Glomerular visceral epithelial cell (primary cell): ENCODE measurements around the gene TUBB1.
"Not testable (repeated sequence)": the region's sequence is repeated elsewhere in the genome, so short reads cannot be mapped to it uniquely, and the experiment has no call there.

Experiments used
- DNase-seq: peaks from one replicate; pipeline ENCODE4 v3.0.0-alpha.2; 2016; ENCODE audit errors: extremely low spot score

The TUBB1 gene

GRCh38 chr20:59020938-59021551 lies 1.8 kb downstream of the TUBB1 start:
- peak; percentile 40 for DNase-seq

- no peak for DNase-seq
These were observed 3.5 kb downstream of the TUBB1 start for GRCh38 chr20:59022754-59023153.

GRCh38 chr20:59023616-59024015 lies 4.4 kb downstream of the TUBB1 start:
- DNase-seq = no peak

GRCh38 chr20:59024111-59024530 lies 4.9 kb downstream of the TUBB1 start:
- DNase-seq = no peak

GRCh38 chr20:59025086-59025485 lies 5.9 kb downstream of the TUBB1 start:
- no peak for DNase-seq

GRCh38 chr20:59025511-59025910 lies 6.3 kb downstream of the TUBB1 start:
- DNase-seq = no peak

- no peak for DNase-seq
These were observed 7.9 kb downstream of the TUBB1 start for GRCh38 chr20:59026904-59027740.

GRCh38 chr20:59027741-59028320 lies 8.6 kb downstream of the TUBB1 start:
- DNase-seq = peak; percentile 62

GRCh38 chr20:59028812-59029211 lies 9.6 kb downstream of the TUBB1 start:
- no peak for DNase-seq

- DNase-seq = no peak
These were observed 11.8 kb downstream of the TUBB1 start for GRCh38 chr20:59030911-59031563.

- DNase-seq = no peak
These were observed 12.4 kb downstream of the TUBB1 start for GRCh38 chr20:59031564-59032022.

- DNase-seq = peak; percentile 98
These were observed 12.9 kb downstream of the TUBB1 start, which contains the start of gene ATP5F1E for GRCh38 chr20:59032023-59032712. Gene ATP5F1E, minus strand, starts transcription at chr20:59032335. Its CDS starts 84 bp downstream, at chr20:59032251.

- no peak for DNase-seq
These were observed 13.5 kb downstream of the TUBB1 start for GRCh38 chr20:59032713-59033059.

- DNase-seq = no peak
These were observed 13.9 kb downstream of the TUBB1 start for GRCh38 chr20:59033093-59033492.

GRCh38 chr20:59033616-59034165 lies 14.5 kb downstream of the TUBB1 start:
- no peak for DNase-seq

- no peak for DNase-seq
These were observed 16.2 kb downstream of the TUBB1 start for GRCh38 chr20:59035381-59035780.

- no peak for DNase-seq
These were observed 18.2 kb downstream of the TUBB1 start for GRCh38 chr20:59037386-59037785.

GRCh38 chr20:59039233-59039632 lies 20.0 kb downstream of the TUBB1 start:
- DNase-seq = no peak

GRCh38 chr20:59040667-59041066 lies 21.4 kb downstream of the TUBB1 start:
- no peak for DNase-seq

- DNase-seq = not testable (repeated sequence)
These were observed 22.3 kb downstream of the TUBB1 start for GRCh38 chr20:59041487-59041886.

- peak; percentile 36 for DNase-seq
These were observed 23.0 kb downstream of the TUBB1 start, which contains the start of gene PRELID3B for GRCh38 chr20:59042151-59042795. Gene PRELID3B, minus strand, starts transcription at chr20:59042786. Its CDS starts 56 bp downstream, at chr20:59042730.
